Stimulated activated CD4-positive, alpha-beta T cell treated with anti-CD3 and anti-CD28 coated beads, Interleukin-1b, Interleukin-23, amount 100 ng/mL, for 1 hour (primary cell): ENCODE results near the gene RTN4R.
A peak's percentile ranks its signal among the peaks of the same experiment; 100 is the strongest.

Experiments
- DNase-seq, 2 donors: peaks; one replicate each; pipeline ENCODE4 v3.0.0-alpha.2; 2020; ENCODE audit warnings: low read depth in 2 of 2

RTN4R gene

DNA sequence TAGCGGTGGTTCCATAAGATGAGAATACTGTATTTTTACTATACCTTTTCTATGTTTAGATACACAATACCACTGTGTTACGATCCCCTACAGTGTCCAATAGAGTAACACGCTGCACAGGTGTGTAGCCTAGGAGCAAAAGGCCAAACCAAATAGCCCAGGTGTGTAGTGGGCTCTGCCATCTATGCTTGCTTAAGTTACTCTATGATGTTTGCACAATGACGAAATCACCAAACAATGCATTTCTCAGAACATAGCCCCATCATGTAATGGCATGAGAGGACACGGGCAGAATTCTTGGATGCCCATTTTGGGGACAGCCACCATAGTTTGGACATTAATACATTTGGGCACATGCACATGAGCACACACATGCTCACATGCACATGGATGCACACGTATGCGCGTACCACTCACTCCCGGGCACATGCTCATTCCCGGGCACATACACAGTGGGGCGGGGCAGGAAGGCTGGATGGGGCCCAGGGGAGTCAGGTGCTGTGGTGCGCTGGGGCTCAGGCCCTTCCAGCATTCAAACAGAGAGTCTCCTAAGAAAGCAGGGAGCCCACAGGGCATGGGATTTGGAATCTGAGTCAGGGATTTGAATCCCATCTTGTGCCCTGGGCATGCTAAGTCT is 51.1 kb downstream of the RTN4R start:
- no peak for DNase-seq

DNA sequence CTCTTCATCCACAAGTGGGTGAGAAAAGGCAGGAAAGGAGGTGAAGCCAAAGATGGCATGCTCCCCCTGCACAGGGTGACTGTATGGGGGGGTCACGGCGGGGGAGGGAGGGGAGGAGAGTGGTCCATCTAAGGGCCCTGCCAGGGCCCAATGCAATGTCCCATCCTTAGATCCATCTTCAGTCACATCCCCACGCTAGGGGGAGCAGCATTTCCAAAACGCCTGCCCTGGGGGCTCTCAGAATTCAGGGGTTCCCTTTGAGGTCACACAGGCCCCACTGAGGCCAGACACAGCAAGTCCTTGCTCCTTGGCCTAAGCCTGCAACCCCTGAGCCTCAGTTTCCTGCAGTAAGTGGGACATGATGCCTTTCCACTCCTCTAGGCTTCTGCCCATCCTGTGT is 52.4 kb downstream of the RTN4R start:
- no peak for DNase-seq

DNA sequence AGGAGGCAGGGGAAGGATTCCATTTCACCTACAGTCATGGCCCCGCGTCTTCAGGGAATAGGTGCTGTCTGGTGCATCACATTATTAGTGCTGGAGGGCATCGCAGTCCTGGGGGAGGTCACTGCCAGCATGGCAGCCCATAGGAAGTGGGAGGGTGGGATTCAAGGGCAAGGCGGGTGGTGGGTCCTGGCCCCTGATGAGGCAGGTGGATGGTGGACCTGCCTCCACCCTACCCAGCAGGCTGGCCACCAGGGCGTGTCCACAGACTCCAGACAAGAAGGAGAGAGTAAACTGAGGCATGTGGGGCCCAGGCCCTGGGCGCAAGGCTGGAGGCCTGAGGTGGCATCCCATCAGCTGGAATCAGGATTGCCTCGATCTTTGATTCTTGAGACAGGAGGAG is 53.3 kb downstream of the RTN4R start:
- DNase-seq = no peak

DNA sequence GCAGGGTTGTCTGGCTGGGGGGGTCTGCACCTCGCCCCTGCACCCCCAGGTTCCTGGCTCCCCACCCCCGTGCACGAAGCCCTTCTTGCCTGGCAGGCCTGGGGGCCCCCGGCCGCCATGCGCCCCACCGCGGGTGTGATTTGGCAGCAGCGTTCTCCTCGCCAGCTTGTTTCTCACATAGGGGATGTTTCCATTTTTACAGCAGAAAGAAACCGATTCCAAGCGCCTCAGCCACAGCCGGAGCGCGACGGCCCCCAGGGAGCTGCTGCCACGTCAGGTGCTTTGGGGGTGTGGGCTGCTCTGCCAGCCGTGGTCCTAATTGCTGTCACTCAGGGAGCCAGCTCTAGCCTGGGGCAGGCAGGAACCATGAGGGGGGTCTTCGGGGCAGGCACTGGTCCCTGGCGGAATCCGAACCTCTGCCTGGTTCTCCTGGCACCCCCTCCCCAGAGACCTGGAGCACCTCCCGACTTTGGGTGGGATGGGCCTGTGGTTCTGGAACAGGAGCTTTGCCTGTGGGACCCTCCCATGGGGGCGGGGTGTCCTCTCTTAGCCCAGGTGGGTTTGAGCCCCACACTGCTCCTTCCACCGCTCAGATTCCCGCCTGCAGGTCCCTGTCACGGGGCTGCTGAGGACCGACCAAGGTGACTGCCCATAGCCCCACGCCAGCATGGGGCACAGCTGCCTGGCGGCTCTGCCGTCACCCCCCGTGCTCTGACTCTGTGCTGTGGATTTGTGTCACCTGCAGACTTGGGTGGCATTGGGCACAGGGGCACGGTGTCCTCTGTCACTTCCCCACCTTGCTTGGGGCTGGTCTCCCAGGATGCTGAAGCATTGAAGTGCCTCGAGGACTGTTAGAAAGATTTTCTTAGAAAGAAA is 54.0 kb downstream of the RTN4R start:
- no peak for DNase-seq

DNA sequence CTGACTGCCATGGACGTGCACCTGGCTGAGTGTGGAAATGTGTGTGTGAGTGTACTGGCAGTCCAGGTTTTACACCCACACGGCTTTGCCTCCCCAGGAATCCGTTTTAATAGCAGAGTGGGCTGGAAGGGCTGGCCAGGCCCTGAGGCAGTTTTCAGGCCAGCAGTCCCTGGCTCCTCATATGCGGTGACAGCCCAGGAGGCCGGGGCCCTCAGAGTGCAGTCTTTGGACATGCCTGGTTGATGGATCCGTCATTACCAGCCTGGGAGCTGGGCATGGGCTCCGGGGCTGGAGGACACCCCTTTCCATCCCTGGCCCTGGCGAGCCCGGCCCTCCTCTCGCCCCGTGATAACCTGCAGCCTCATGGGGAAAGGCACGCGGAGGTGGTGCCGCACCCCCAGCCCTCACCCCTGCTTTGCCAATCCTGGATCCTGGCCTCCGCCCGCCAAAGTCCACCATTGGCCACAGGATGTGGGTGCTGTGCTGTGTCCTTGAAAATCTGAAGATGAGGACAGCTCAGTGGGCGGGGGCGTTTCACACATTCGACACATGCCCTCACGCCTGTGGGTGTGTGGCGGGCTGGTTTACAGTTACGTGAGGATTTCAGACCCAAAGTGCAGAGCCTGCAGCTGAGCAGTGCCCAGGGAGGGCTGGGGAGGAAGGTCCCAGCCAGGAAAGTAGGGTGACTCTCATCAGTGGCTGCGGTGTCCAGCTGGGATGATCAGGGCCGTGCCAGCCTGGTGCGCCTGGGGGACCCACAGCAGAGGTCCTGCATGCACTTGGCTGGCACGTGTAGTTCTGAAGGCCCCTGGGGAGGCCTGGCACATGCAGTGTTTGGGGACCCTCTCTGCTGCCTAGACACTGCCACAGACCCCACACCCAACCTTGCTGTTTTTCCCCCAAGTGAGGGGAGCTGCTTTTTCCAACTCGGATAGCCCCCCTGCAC is 55.1 kb downstream of the RTN4R start:
- no peak for DNase-seq

DNA sequence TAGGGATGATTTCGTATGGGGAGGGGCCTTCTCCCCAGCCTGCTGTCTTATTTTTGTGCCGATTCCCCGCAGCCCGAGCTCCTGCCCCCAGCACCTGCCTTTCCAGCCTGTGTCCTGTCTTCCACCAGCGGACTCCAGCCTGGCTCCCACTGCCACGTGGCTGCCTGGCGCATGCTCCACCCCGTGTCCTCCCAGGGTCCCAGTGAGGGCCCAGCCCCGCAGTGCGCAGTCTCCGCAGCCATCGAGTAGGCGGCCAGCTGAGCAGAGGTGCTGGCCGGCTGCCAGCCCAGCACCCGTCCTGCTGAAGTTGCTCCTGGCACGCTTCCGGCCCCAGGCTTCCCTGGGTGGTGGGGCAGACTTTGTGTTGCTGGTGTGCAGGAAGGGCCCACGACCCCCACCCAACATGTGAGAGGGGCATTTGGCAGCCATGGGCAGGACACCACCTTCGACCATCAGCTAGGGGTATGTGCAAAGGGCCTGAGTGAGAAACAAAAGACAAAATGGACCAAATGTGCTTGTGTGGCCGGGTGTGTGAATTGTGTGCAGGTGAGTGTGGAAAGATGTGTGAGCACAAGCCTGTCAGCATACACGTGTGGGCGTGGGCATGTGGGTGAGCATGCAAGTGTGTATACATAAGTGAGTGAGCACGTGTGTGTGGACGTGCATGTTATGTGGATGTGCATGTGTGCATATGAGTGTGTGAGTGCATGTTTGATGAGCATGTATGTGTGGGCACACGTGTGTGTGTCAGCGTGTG is 55.9 kb downstream of the RTN4R start:
- no peak for DNase-seq

DNA sequence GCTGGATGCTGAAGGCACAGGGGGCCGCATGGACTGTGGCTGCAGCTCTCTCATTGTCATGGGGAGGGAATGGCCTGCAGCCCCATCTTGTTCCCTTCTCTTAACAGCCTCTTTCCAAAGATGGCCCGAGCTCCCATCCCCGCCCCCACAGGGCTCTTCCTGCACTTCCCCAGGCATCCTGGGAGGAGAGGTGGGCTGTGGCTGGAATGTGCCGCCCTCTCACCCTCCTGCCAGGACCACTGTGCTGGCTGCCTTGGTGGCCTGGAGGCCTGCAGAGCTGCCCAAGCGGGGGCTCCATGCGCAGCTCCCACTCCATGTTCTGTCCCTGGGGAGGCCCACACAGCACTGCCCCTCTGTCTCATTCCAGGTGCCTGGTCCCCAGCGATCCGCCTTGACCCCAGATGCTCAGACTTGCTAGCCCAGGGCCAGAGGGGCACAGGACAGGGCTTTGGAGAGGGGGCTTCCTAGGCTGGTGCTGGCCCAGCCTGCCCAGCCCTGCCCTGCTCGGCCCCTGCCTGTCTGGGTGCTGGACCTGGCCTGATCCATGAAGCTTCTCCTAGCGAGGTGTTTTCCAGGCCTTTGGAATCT is 56.6 kb downstream of the RTN4R start:
- no peak for DNase-seq

DNA sequence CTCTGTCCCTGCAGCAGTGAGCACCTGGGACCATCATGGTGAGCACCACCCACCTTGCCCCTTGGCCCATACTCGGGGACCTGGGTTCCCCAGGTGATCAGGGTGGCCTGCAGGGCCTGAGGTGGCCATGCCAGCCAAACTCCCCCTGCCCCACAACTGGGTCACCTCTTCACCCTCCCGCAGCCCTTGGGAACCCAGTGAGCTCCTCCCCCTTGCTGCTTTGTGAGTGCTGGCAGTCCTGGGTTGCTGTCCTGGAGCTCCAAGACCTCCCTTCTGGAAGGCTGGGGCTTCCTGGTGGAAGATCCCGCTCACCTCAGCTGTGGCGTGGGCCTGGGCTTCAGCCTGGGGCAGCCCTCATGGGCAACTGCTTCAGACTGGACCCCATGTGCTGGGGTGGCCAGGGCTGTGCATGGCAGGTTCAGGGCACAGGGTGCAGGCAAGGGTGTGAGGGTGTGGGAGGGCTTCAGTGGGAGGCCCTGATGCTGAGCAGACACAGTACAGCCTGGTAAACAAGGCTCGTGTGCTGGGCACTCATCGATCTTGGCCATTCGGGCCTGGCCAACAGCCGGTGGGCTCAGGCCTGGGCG is 57.6 kb downstream of the RTN4R start:
- DNase-seq = no peak

DNA sequence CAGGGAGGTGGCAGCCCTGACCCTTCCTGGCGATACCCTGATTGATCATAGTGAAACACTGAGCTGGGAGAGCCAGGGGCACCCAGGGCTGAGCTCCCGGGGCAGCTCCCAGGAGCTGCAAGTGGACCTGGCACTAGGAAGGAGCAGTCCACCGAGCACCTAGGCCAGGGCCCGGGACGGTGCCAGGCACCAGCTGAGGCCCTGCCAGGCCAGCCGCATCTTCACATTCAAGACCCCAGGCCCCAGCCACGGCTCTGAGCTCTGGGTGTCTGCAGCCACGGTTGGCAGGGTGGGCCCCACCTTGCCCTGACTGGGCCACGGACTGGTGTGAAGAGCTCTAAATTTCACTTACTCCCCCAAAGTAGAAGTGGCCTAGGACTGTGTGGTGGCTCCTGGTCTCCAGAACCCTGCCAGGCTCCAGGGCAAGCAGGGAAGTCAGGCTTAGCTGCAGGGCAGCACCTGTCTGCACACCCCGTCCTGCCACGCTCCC is 58.3 kb downstream of the RTN4R start:
- no peak for DNase-seq

DNA sequence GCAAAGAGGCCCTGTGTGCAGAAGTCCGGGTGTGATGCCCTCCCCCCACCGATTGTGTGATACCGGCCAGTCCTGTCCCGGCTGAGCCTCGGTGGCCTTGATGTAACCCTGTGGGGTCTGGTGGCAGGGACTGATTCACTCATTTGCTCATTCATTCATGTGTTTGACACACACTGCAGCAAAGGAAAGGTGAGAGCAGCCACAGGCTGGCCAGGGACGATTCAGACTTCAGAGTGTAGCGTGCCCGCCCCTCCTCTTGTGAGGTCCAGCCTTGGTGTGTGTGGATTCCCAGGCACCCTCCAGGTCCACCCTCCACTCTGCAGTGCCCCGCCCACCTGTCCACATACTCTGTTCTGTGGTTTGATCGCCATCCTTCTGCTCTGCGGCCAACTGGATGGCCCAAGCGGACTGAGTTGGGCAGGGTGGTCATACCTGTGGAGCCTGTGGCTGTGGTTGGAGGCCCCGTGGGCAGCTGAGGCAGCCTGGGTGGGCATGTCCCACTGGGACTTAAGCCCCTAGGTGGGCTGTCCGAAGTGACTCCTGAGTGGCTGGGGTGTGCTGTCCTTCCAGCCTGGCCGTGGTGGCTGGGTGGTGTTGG is 59.3 kb downstream of the RTN4R start:
- DNase-seq = no peak

DNA sequence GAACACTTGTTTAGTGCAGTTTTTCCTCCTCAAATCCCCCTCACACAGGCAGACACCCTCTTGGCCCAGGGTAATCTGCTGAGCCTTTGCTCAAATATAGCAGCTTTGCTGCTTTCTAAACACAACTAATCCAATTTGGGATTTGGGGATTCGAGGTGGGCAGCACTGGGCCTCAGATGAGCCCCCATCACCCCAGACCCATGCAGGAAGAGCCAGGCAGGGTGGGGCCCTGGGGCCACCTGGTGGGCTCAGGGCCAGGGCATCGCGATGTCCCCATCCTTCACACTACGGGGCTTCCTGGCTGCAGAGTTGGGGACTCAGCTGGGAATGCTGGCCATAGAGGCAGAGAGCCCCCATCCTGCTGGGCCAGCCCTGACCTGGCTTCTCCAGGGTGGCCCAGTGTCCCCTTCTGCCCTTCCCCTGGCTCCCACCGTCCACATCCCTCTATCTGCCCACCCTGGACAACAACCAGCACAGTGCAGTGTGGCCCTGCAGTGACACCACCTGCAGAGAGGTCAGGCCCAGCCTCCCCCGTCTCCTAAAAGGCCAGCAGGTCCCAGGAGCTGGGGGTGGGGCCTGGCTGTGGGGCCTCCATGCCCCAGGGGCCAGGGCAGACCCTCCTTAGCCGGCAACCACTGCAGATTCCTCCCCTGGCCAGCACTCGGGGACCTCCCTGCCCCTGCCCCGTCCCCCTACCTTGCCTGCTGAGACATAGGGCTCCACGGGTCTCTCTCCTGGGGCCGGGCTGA is 60.7 kb downstream of the RTN4R start:
- DNase-seq = no peak

DNA sequence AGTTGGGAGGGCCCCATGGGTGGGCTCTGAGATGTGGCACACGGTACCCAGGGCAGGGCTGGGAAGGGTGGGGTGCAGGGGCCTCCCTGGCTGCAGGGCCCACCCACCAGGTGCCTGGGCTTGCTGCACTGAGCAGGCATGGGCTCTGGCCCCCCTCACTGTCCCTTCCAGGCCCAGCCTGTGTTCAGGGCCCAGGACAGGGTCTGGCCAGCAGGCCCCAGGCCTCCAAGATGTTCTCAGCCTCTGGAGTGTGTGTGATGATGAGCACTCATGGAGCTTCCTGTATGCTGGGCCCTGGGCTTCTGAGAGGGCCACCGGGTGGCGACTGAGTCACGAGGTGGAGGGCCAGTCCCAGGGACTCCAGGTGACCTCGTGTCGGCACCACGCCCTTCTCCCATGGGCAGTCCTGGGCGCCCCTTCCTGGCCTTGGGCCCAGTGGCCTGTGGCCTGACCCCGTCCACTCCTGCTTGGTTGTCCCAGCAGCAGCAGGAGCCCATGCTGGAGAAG is 61.4 kb downstream of the RTN4R start:
- no peak for DNase-seq

DNA sequence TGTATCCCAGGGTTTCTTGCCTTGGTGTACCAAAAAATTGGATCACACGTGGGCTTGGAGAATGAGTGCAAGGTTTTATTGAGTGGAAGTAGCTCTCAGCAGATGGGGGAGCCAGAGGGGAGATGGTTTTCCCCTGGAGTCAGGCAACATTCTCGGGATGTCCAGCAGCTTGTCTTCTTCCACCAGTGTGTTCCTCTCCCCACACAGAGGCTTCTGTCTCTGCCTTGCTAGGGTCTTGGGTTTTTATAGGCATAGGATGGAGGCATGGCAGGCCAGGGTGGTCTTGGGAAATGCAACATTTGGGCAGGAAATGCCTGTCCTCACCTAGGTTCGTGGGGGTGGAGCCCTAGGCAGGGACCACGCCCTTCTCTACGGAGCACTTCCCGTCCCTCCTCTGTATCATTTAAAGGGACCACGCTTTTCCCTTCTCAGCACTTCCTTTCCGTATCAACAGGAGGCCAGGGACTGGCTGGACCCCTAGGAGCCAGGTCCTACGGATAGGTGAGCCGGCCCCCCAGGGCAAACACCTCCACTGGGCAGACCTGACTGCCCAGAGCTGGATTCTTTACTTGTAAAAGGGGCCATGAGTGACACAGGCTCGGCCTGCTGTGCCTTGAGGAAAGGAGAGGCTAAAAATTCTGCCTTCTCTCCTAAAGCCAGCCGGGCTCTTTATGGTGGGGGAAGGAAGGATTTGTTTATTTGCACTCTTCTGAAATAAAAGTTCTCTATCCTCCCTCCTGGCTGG is 62.0 kb downstream of the RTN4R start:
- DNase-seq = peak; percentile 10 to 39

DNA sequence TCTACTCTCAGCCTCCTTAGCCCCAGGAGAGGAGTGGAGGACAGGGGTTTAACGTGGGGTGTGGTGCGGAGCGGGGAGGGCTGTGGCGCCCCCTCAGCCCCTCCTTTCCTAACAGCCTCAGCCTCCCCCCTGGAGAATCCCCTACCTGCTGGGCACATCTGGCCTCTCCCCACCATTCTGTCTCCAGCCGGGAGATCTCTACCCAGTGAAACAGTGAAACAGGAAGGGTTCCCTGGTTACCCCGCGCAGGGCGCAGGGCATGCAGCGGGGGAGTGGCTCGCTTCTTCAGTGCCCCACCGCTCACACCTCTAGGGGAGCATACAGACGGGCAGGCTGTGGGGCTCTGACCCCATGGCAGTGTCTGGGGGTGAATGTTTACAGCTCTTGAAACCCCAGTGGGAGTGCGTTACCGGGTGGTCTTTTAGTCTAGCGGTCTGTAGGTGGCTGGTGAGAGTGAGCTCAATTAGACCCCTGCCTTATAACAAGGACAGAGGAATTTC is 62.6 kb downstream of the RTN4R start:
- no peak for DNase-seq

DNA sequence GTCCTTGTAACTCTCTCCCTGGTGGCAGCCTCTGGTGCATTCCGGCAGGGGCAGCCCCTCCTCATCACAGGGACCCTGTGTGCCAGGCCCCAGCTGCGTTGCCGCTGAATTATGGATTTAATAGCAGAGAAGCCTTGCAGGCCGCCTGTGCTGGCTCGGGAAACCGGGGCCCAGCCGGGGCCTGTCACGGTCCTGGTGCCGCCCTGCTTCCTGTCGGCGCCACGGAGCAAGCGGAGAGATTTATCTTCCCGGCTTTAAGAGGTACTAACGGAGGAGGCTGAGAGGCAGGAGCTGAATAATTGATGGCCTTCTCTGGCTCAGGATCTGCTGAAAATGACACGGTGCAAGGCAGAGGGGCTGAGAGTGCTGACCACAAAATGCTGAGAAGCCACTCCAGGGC is 63.3 kb downstream of the RTN4R start:
- DNase-seq = no peak

DNA sequence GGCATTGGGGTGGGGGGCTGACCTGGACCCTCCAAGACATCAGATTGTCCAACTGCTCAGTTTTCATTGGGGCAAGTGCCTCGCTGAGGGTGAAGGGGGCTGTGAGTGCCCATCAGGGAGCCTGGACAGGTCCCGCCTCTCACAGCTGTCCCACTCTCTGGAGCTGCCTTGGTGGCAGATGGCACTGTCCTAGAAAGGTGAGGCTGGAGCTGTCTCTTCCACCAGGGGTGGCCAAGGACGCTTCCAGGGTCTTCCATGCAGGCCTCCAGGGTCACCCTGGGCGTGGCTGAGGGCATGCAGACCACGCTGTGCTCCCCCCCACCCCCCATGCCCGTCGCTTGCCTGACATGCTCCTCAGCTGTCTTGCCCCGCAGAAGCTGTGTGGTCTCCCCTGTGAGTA is 63.8 kb downstream of the RTN4R start:
- DNase-seq = no peak

DNA sequence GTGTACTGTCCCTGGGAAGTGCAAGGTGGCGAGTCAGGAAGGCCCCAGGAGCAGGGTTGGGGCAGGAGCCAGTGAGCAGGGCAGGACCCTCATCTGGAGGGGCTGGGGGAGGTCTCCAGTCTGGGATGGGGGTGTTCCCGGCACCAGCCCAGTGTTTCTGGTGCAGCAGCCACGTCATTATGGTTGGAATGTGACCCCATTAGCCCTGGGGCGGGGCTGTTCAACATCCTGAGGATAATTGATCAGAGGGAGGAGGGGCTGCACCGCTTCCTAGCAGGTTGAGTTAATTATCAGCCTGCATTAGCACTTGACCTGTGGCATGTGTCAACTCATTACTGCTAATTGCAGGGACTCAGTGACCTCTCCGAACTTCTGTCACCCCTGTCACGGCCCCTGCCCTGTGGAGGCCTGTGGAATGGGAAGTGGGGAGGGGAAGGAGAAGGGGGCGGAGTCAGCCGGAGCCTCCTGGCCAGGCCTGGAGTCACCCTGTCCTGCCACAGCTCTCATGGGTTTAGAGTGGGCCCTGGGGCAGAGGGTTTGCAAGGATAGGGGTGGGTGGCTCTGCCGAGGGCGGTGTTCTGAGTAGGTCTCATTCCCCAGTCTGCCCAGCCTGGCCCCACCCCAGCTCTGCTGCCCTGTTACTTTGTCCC is 64.4 kb downstream of the RTN4R start:
- no peak for DNase-seq

DNA sequence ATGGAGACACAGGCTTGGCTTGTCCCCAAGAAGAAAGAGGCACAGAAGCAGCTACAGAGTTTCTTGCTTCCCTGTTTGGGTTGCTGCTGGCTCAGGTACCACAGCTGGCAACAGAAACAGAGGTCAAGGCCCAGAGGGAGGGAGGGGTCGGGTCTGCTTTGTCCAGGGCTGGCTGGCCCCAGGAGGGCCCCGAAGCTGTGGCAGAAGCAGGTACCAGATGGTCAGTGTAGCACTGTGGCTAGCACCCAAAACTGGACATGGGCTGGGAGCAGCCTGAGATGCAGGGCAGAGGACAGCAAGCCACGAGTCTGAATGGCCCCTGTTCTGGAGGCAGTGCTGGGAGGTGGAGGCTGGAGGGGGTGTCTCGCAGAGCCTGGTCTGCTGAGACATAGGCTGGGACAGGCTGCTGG is 65.0 kb downstream of the RTN4R start:
- DNase-seq = no peak
